Peyer's patch (tissue), 4 donors: ENCODE results near the gene TRAPPC10.

ENCODE experiments used
- CTCF ChIP-seq, 6 experiments: fragments of 450-650 bp in 4 of 6; fragments of 200-600 bp in 2 of 6; sonication (generic) in 1 of 6; IDR thresholded peaks; one replicate each; pipeline ENCODE4 v1.5.1; 2017 to 2019; ENCODE audit warnings: antibody characterized with exemption in 6 of 6, mild to moderate bottlenecking in 3 of 6, moderate library complexity in 1 of 6
- POLR2A ChIP-seq, 2 donors: fragments of 450-650 bp; IDR thresholded peaks; one replicate each; pipeline ENCODE4 v1.5.1; 2017; ENCODE audit warnings: antibody characterized with exemption in 2 of 2, mild to moderate bottlenecking in 2 of 2, moderate library complexity in 2 of 2

- TF ChIP-seq POLR2A (IDR thresholded peaks at IDR 0.05) (no peak), CTCF (IDR thresholded peaks at IDR 0.05) (no peak)
These were observed 66.4 kb downstream of the TRAPPC10 start for GRCh38 chr21:44078411-44078981.
